ENCODE data around the gene PDZD4. TPM values are rescaled to one million over a fixed set of nuclear protein-coding genes. Genes with fewer than 3 reads are reported as not detected.

Gene PDZD4, protein sequence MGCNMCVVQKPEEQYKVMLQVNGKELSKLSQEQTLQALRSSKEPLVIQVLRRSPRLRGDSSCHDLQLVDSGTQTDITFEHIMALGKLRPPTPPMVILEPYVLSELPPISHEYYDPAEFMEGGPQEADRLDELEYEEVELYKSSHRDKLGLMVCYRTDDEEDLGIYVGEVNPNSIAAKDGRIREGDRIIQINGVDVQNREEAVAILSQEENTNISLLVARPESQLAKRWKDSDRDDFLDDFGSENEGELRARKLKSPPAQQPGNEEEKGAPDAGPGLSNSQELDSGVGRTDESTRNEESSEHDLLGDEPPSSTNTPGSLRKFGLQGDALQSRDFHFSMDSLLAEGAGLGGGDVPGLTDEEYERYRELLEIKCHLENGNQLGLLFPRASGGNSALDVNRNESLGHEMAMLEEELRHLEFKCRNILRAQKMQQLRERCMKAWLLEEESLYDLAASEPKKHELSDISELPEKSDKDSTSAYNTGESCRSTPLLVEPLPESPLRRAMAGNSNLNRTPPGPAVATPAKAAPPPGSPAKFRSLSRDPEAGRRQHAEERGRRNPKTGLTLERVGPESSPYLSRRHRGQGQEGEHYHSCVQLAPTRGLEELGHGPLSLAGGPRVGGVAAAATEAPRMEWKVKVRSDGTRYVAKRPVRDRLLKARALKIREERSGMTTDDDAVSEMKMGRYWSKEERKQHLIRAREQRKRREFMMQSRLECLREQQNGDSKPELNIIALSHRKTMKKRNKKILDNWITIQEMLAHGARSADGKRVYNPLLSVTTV
- 1.9 and 2.4 TPM in 2 replicates for polyA plus RNA-seq (2012; rRNA removed)
- 1.1 and 2.7 TPM in 2 replicates for polyA plus RNA-seq (2012; cell fraction: cytosol; rRNA removed)
- 8.9 and 16.9 TPM in 2 replicates for polyA plus RNA-seq (2012; cell fraction: nucleus; rRNA removed)

DNA sequence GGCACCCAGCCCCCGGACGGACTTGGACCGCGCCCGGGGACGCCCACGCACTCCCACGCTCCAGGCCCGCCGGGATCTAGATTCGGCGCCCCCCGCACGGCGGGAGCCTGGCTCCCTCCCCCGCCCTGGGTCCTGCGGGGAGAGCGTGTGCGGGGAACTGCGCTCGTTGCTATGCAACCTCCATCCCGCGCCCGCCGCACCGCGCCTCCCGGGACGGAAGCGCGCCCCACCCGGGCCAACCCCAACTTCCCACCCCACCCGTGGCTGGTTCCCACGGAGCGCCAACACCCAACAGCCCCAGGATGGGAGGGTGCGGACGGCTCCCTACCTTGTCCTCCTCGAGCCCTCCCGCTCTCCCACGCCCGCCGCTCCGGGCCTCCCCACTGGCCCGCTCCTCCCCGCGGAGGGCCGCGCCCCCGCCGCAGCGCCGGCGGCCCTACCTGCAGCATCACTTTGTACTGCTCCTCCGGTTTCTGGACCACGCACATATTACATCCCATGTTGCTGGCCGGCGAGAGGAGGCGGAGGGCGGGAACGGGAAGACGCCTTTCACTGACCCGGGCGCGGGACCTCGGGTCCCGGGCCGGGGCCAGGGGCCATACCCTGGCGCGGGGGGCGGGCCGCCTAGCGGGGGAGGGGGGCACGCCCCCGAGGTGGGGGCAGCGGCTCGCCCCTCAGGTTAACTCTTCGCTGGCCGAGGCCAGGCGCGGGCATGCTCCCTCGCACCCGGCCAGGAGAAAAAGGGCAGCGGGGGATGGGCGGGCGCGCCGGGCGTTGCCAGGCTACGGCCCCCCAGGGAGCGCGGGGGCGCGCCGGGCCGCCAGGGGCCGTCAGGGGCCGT lies at the start of gene PDZD4:
TSS of gene PDZD4 (minus strand) at position 746 of the 841 bp plus-strand sequence. CDS start at position 500, 246 bp downstream.
- peak within 1 kb of the TSS in 1 of 2 experiments; percentile 50; a peak in 2 of 4 replicates for H3K27ac ChIP-seq (ENCODE audit: low read depth in 2 of 2, low read length in 1 of 2)
- WGBS (ENCODE audit: low lambda C conversion rate) = 2% methylated on average over 33 of the region's 97 CpGs
- TF ChIP-seq NRF1 (IDR thresholded peaks at IDR 0.05; ENCODE audit: low read depth, low read length) (no peak), TCF12 (IDR thresholded peaks at IDR 0.05) (no peak), SMC3 (IDR thresholded peaks at IDR 0.05; ENCODE audit: low read depth, low read length) (no peak), RFX5 (IDR thresholded peaks at IDR 0.05; ENCODE audit: low read length) (no peak), EP300 (IDR thresholded peaks at IDR 0.05; ENCODE audit: borderline replicate concordance in 1 of 2, low read depth in 1 of 2, low read length in 1 of 2) (no peak), RCOR1 (IDR thresholded peaks at IDR 0.05; ENCODE audit: low read length) (no peak), MEF2A (IDR thresholded peaks at IDR 0.05; ENCODE audit: borderline replicate concordance, low read depth) (no peak), FOSL2 (IDR thresholded peaks at IDR 0.05; ENCODE audit: borderline replicate concordance, low read depth) (no peak), GATA2 (CRISPR knock-in tag; IDR thresholded peaks at IDR 0.05) (no peak), JUND (IDR thresholded peaks at IDR 0.05) (no peak), FOXM1 (IDR thresholded peaks at IDR 0.05; ENCODE audit: low read depth) (no peak), TEAD4 (IDR thresholded peaks at IDR 0.05; ENCODE audit: borderline replicate concordance, insufficient read depth) (no peak), EZH2phosphoT487 (IDR thresholded peaks at IDR 0.05; ENCODE audit: borderline replicate concordance, low read depth) (no peak), POLR2AphosphoS5 (IDR thresholded peaks at IDR 0.05; ENCODE audit: low read depth, low read length) (no peak), RXRA (IDR thresholded peaks at IDR 0.05; ENCODE audit: borderline replicate concordance, low read depth) (no peak), YY1 (IDR thresholded peaks at IDR 0.05; ENCODE audit: low read depth) (no peak), MXI1 (IDR thresholded peaks at IDR 0.05; ENCODE audit: low read depth, low read length) (no peak)
- TF ChIP-seq, protein P1, sequence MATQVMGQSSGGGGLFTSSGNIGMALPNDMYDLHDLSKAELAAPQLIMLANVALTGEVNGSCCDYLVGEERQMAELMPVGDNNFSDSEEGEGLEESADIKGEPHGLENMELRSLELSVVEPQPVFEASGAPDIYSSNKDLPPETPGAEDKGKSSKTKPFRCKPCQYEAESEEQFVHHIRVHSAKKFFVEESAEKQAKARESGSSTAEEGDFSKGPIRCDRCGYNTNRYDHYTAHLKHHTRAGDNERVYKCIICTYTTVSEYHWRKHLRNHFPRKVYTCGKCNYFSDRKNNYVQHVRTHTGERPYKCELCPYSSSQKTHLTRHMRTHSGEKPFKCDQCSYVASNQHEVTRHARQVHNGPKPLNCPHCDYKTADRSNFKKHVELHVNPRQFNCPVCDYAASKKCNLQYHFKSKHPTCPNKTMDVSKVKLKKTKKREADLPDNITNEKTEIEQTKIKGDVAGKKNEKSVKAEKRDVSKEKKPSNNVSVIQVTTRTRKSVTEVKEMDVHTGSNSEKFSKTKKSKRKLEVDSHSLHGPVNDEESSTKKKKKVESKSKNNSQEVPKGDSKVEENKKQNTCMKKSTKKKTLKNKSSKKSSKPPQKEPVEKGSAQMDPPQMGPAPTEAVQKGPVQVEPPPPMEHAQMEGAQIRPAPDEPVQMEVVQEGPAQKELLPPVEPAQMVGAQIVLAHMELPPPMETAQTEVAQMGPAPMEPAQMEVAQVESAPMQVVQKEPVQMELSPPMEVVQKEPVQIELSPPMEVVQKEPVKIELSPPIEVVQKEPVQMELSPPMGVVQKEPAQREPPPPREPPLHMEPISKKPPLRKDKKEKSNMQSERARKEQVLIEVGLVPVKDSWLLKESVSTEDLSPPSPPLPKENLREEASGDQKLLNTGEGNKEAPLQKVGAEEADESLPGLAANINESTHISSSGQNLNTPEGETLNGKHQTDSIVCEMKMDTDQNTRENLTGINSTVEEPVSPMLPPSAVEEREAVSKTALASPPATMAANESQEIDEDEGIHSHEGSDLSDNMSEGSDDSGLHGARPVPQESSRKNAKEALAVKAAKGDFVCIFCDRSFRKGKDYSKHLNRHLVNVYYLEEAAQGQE (IDR thresholded peaks at IDR 0.05; ENCODE audit: low read depth, low read length) = no peak
- TF ChIP-seq, protein P2, sequence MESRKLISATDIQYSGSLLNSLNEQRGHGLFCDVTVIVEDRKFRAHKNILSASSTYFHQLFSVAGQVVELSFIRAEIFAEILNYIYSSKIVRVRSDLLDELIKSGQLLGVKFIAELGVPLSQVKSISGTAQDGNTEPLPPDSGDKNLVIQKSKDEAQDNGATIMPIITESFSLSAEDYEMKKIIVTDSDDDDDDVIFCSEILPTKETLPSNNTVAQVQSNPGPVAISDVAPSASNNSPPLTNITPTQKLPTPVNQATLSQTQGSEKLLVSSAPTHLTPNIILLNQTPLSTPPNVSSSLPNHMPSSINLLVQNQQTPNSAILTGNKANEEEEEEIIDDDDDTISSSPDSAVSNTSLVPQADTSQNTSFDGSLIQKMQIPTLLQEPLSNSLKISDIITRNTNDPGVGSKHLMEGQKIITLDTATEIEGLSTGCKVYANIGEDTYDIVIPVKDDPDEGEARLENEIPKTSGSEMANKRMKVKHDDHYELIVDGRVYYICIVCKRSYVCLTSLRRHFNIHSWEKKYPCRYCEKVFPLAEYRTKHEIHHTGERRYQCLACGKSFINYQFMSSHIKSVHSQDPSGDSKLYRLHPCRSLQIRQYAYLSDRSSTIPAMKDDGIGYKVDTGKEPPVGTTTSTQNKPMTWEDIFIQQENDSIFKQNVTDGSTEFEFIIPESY (IDR thresholded peaks at IDR 0.05; ENCODE audit: borderline replicate concordance, low read depth) = no peak
- TF ChIP-seq, protein P3, sequence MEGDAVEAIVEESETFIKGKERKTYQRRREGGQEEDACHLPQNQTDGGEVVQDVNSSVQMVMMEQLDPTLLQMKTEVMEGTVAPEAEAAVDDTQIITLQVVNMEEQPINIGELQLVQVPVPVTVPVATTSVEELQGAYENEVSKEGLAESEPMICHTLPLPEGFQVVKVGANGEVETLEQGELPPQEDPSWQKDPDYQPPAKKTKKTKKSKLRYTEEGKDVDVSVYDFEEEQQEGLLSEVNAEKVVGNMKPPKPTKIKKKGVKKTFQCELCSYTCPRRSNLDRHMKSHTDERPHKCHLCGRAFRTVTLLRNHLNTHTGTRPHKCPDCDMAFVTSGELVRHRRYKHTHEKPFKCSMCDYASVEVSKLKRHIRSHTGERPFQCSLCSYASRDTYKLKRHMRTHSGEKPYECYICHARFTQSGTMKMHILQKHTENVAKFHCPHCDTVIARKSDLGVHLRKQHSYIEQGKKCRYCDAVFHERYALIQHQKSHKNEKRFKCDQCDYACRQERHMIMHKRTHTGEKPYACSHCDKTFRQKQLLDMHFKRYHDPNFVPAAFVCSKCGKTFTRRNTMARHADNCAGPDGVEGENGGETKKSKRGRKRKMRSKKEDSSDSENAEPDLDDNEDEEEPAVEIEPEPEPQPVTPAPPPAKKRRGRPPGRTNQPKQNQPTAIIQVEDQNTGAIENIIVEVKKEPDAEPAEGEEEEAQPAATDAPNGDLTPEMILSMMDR (IDR thresholded peaks at IDR 0.05) = no peak
- H3K36me3 ChIP-seq (replicated peaks in 1 of 2; ENCODE audit: control insufficient read depth in 1 of 2, insufficient read depth in 2 of 2, low read length in 1 of 2) = no peaks in the 10 kb centered on the region
- peak; percentile 74 for DNase-seq
- H3F3A ChIP-seq (replicated peaks; ENCODE audit: insufficient read depth) = peaks cover 5% of the 10 kb centered on the region
- ChIA-PET POLR2A (no interaction called here), CTCF (interaction anchor here (0.6 to 1.2 kb wide), 2 partner anchors 39 to 48 kb away, joined by 3 read pairs; no protein-coding TSS in a partner anchor)
- no peaks in the 10 kb centered on the region for H3K9me3 ChIP-seq
- H3K9me2 ChIP-seq = no peaks in the 10 kb centered on the region
- H2AFZ ChIP-seq (ENCODE audit: low read depth) = 0 out of 2 replicates have a peak within 1 kb of the TSS, but pooled peaks have one; percentile 16
- H3K4me3 ChIP-seq (ENCODE audit: low read depth in 2 of 2, low read length in 1 of 2) = peak within 1 kb of the TSS; percentile 46 to 57
- H3K4me2 ChIP-seq = peak within 1 kb of the TSS; percentile 74
- H4K20me1 ChIP-seq (ENCODE audit: insufficient read depth) = peaks cover 5% of the 10 kb centered on the region; the same call in 1 of the 2 replicates
- peaks cover 0 to 2% of the 10 kb centered on the region in 2 experiments; a peak in 1 of 4 replicates for H3K4me1 ChIP-seq (ENCODE audit: control insufficient read depth in 1 of 2, insufficient read depth in 2 of 2, low read depth in 1 of 2, low read length in 1 of 2)
- peaks cover 62% of the 10 kb centered on the region for H3K27me3 ChIP-seq (ENCODE audit: insufficient read depth)
- H3K79me2 ChIP-seq (ENCODE audit: insufficient read depth) = no peaks in the 10 kb centered on the region
- H3K9ac ChIP-seq = 0 out of 2 replicates have a peak within 1 kb of the TSS, but pooled peaks have one; percentile 11
